HepG2 (cell line): ENCODE data around the gene SRRM2. TPM values are rescaled to one million over a fixed set of nuclear protein-coding genes. Genes with fewer than 3 reads are reported as not detected.

Experiments used
- ATAC-seq: fragments of 200-7000 bp; cut with Tn5 transposase; 3 replicates; pipeline ENCODE4 v1.9.1; 2020; ENCODE audit warnings: mild to moderate bottlenecking, moderate library complexity
- BruUV-seq: library from RNA; stranded (reverse); fragments of 400-500 nt; replicated peaks from 2 replicates; lab custom pipeline; 2021; lab: Mats Ljungman, UMichigan
- CTCF ChIA-PET: fragments of 300-600 bp; formaldehyde crosslinking; extraction: SDS; loops from one replicate; lab custom pipeline; 2021; ENCODE audit warnings: low total read pairs, inconsistent platforms, low intra/inter-chr PET ratio; lab: Yijun Ruan, JAX
- POLR2A ChIA-PET: fragments of 350-600 bp; sonication (Branson Sonifier 250); formaldehyde crosslinking; loops from one replicate; lab custom pipeline; 2020; ENCODE audit warnings: antibody characterized with exemption, inconsistent platforms; lab: Yijun Ruan, JAX
- DNase-seq: peaks from one replicate; pipeline ENCODE4 v3.0.0-alpha.2; 2015; ENCODE audit warnings: low spot score
- FAIRE-seq: peaks from 3 replicates; lab custom pipeline; 2011; peaks lifted over from hg19 to GRCh38; lab: Jason Lieb, UNC
- H2AFZ ChIP-seq: one replicate; pipeline ENCODE4 v1.6.1; 2011; ENCODE audit warnings: low read length, inconsistent platforms
- H3K27ac ChIP-seq: fragments of 300-600 bp; 3 replicates; pipeline ENCODE4 v1.8.0; 2011; ENCODE audit warnings: mixed run types, mild to moderate bottlenecking, mixed read lengths, low read length, inconsistent platforms; ENCODE audit not compliant: insufficient read depth; ENCODE audit errors: extremely low read length
- H3K27me3 ChIP-seq, 2 experiments: fragments of 200-600 bp in 1 of 2; 2 replicates in 1 of 2; 3 replicates in 1 of 2; pipeline versions ENCODE4 v1.6.0 to v1.8.0; 2011; ENCODE audit warnings: low read length in 2 of 2, mild to moderate bottlenecking in 2 of 2, moderate library complexity in 2 of 2, inconsistent platforms in 1 of 2; ENCODE audit not compliant: insufficient read depth in 2 of 2, control insufficient read depth in 1 of 2
- H3K36me3 ChIP-seq, 2 experiments: fragments of 200-600 bp in 1 of 2; replicated peaks in 1 of 2; 2 replicates in 1 of 2; 3 replicates in 1 of 2; pipeline versions ENCODE4 v1.5.1 to v1.8.0; 2011; ENCODE audit warnings: low read length in 2 of 2, inconsistent platforms in 1 of 2; ENCODE audit not compliant: insufficient read depth in 2 of 2, control insufficient read depth in 1 of 2
- H3K4me1 ChIP-seq: 2 replicates; pipeline ENCODE4 v1.5.1; 2012; ENCODE audit warnings: low read length, inconsistent platforms; ENCODE audit not compliant: insufficient read depth
- H3K4me2 ChIP-seq: 2 replicates; pipeline ENCODE4 v1.6.0; 2011; ENCODE audit warnings: low read depth, low read length, inconsistent platforms
- H3K4me3 ChIP-seq, 3 experiments: fragments of 200-600 bp in 1 of 3; sonication (generic), shearing (Covaris generic) in 1 of 3; replicated peaks in 1 of 3; 2 replicates each; pipeline ENCODE4 v1.5.1; 2011 to 2016; ENCODE audit warnings: low read length in 3 of 3, inconsistent platforms in 2 of 3, low read depth in 2 of 3, mild to moderate bottlenecking in 2 of 3, control low read depth in 1 of 3, mixed read lengths in 1 of 3; ENCODE audit not compliant: insufficient read depth in 1 of 3
- H3K79me2 ChIP-seq: one replicate; pipeline ENCODE4 v1.6.1; 2011; ENCODE audit warnings: low read length, inconsistent platforms; ENCODE audit not compliant: insufficient read depth
- H3K9ac ChIP-seq: 2 replicates; pipeline ENCODE4 v1.6.0; 2011; ENCODE audit warnings: mild to moderate bottlenecking, low read depth, low read length, inconsistent platforms; ENCODE audit not compliant: insufficient read depth
- H3K9me3 ChIP-seq: 2 replicates; pipeline ENCODE4 v1.5.1; 2012; ENCODE audit warnings: mild to moderate bottlenecking, low read length
- H4K20me1 ChIP-seq: 2 replicates; pipeline ENCODE4 v1.6.0; 2011; ENCODE audit warnings: inconsistent platforms, mild to moderate bottlenecking, low read length, moderate library complexity; ENCODE audit not compliant: insufficient read depth
- MTA3 ChIP-seq: sonication (generic); formaldehyde crosslinking; IDR thresholded peaks from 2 replicates; pipeline ENCODE4 v1.4.0; 2020; ENCODE audit warnings: missing genetic modification reagents
- SMAD1 ChIP-seq: sonication (generic); formaldehyde crosslinking; IDR thresholded peaks from 2 replicates; pipeline ENCODE4 v1.4.0; 2020; ENCODE audit warnings: missing genetic modification reagents, low read depth, mild to moderate bottlenecking, borderline replicate concordance
- ZNF30 ChIP-seq: sonication (generic); formaldehyde crosslinking; IDR thresholded peaks from 2 replicates; pipeline ENCODE4 v1.5.0; 2020; ENCODE audit warnings: mild to moderate bottlenecking, missing genetic modification reagents
- ZNF362 ChIP-seq: sonication (generic); formaldehyde crosslinking; IDR thresholded peaks from 2 replicates; pipeline ENCODE4 v1.4.0; 2020; ENCODE audit warnings: missing genetic modification reagents, mild to moderate bottlenecking, borderline replicate concordance
- ZNF503 ChIP-seq: sonication (generic); formaldehyde crosslinking; IDR thresholded peaks from 2 replicates; pipeline ENCODE4 v1.4.0; 2020; ENCODE audit warnings: missing genetic modification reagents
- WGBS: methylation state at CpG from one replicate; pipeline ENCODE4 v1.1.6; 2017; ENCODE audit warnings: low lambda C conversion rate; 5-methylcytosine and 5-hydroxymethylcytosine counted together
- in situ Hi-C: cut with HindIII; loops from 2 replicates; pipeline ENCODE4 v1.10.0; 2017; ENCODE audit warnings: low pct_unique_long_range_greater_than_20kb; ENCODE audit not compliant: extremely low pct_ligation_motif_present
- intact Hi-C: fragments of 100-400 bp; cut with micrococcal nuclease; formaldehyde crosslinking; loops from one replicate; pipeline ENCODE4 v1.10.0; 2022; ENCODE audit not compliant: unreplicated experiment
- polyA plus RNA-seq, 8 experiments: library from polyadenylated mRNA; depleted of rRNA in 3 of 8; stranded (reverse) in 7 of 8; unstranded in 1 of 8; fragments of >200 nt; fragmentation: Illumina TruSeq in 4 of 8; extraction: Trizol in 4 of 8; gene quantifications; 2 replicates each; pipeline versions ENCODE4 v1.2.1 to v1.2.3, GENCODE V29; 2011 to 2016; ENCODE audit warnings: low read depth in 4 of 8, missing spikeins in 1 of 8, mixed read lengths in 1 of 8; ENCODE audit not compliant: insufficient read depth in 1 of 8
- total RNA-seq, 5 experiments: library from RNA; depleted of rRNA; stranded (reverse); fragments of >200 nt; fragmentation: Illumina TruSeq; extraction: Trizol; gene quantifications; 2 replicates each; pipeline ENCODE4 v1.2.3, GENCODE V29; 2016; ENCODE audit warnings: low read depth in 1 of 5
- TF ChIP-seq, protein P1 (sequence below): sonication (generic); formaldehyde crosslinking; IDR thresholded peaks from one replicate; pipeline ENCODE4 v1.5.1; 2020; ENCODE audit warnings: mild to moderate bottlenecking, missing genetic modification reagents; ENCODE audit errors: not compliant biosample characterization
- TF ChIP-seq, protein P2 (sequence below): sonication (generic); formaldehyde crosslinking; IDR thresholded peaks from 2 replicates; pipeline ENCODE4 v1.4.0; 2020; ENCODE audit warnings: mild to moderate bottlenecking, missing genetic modification reagents

The SRRM2 gene
- total and polyA plus RNA-seq, 2 of the 13 experiments (the other 11 are each of a cell fraction or from before 2014, with no cell fraction given) = 50.4 to 112 TPM

DNA sequence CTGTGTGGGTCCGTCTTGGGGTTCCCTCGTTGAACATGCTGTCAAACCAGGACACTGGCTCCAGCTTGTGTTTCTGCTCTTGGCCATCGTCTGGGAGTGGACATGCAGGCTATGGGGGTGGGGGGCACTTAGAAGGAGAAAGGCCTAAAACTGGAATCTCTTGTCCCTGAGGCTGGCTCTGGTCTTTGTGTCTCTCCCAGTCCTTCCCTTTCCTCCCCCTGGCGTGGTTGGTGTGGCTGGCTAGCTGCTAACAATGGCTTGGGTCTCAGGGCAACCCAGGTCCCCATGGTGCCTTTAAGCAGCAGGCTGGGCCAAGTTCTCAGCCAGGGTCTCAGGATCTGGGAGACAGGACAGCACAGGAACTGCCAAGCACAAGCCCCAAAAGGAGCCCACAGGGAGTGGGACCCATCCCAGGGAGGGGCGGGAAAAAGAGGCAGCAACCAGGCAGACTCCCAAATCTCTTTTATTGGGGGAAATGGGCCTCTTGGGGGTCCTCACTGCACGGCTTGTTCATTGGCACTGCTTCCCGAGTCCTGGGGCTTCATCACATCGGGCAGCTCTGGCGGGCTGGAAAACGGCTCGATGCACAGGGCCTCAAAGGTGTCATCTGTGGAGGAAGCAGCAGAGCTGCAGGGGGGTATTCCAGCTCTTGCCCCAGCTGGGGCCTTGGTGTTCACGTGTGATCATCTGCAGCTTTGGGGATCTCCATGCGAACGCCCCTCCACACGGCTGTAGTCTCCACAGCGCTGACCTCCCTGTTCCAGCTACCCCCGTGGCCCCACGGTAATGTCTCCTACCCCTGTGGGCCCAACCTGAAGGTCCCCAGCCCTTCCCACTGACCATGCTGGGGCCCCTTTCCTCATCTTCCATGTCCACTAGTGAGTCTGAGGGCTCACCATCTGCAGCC lies 19.3 kb downstream of the SRRM2 start:
- FAIRE-seq = no peak
- DNase-seq = no peak
- intact Hi-C loops (no loop called here), in situ Hi-C loops (no loop called here)
- no peaks in the 10 kb centered on the region for H3K27me3 ChIP-seq
- H3K9ac ChIP-seq = no peak overlapping the region
- BruUV-seq = no TSS peak
- peaks cover 7% of the 10 kb centered on the region; the same call in 1 of the 2 replicates for H4K20me1 ChIP-seq
- peaks cover 29% of the 10 kb centered on the region for H3K79me2 ChIP-seq
- H3K4me2 ChIP-seq = no peak overlapping the region
- peaks cover 41 to 75% of the 10 kb centered on the region in 2 experiments for H3K36me3 ChIP-seq
- 99% methylated on average over 10 of the region's 18 CpGs for WGBS
- no peak overlapping the region for H3K27ac ChIP-seq
- H3K4me1 ChIP-seq = peaks cover 14% of the 10 kb centered on the region
- no peak overlapping the region for H2AFZ ChIP-seq
- CTCF ChIA-PET = no interaction called here
- H3K4me3 ChIP-seq = no peak overlapping the region
- H3K9me3 ChIP-seq = no peaks in the 10 kb centered on the region
- POLR2A ChIA-PET = no interaction called here
- ATAC-seq = peak; percentile 1; the same call in 1 of the 3 replicates
- TF ChIP-seq ZNF30 (no peak), ZNF362 (CRISPR knock-in tag) (no peak), MTA3 (CRISPR knock-in tag) (no peak), ZNF503 (CRISPR knock-in tag) (no peak), SMAD1 (CRISPR knock-in tag) (no peak)
- TF ChIP-seq, protein P1, sequence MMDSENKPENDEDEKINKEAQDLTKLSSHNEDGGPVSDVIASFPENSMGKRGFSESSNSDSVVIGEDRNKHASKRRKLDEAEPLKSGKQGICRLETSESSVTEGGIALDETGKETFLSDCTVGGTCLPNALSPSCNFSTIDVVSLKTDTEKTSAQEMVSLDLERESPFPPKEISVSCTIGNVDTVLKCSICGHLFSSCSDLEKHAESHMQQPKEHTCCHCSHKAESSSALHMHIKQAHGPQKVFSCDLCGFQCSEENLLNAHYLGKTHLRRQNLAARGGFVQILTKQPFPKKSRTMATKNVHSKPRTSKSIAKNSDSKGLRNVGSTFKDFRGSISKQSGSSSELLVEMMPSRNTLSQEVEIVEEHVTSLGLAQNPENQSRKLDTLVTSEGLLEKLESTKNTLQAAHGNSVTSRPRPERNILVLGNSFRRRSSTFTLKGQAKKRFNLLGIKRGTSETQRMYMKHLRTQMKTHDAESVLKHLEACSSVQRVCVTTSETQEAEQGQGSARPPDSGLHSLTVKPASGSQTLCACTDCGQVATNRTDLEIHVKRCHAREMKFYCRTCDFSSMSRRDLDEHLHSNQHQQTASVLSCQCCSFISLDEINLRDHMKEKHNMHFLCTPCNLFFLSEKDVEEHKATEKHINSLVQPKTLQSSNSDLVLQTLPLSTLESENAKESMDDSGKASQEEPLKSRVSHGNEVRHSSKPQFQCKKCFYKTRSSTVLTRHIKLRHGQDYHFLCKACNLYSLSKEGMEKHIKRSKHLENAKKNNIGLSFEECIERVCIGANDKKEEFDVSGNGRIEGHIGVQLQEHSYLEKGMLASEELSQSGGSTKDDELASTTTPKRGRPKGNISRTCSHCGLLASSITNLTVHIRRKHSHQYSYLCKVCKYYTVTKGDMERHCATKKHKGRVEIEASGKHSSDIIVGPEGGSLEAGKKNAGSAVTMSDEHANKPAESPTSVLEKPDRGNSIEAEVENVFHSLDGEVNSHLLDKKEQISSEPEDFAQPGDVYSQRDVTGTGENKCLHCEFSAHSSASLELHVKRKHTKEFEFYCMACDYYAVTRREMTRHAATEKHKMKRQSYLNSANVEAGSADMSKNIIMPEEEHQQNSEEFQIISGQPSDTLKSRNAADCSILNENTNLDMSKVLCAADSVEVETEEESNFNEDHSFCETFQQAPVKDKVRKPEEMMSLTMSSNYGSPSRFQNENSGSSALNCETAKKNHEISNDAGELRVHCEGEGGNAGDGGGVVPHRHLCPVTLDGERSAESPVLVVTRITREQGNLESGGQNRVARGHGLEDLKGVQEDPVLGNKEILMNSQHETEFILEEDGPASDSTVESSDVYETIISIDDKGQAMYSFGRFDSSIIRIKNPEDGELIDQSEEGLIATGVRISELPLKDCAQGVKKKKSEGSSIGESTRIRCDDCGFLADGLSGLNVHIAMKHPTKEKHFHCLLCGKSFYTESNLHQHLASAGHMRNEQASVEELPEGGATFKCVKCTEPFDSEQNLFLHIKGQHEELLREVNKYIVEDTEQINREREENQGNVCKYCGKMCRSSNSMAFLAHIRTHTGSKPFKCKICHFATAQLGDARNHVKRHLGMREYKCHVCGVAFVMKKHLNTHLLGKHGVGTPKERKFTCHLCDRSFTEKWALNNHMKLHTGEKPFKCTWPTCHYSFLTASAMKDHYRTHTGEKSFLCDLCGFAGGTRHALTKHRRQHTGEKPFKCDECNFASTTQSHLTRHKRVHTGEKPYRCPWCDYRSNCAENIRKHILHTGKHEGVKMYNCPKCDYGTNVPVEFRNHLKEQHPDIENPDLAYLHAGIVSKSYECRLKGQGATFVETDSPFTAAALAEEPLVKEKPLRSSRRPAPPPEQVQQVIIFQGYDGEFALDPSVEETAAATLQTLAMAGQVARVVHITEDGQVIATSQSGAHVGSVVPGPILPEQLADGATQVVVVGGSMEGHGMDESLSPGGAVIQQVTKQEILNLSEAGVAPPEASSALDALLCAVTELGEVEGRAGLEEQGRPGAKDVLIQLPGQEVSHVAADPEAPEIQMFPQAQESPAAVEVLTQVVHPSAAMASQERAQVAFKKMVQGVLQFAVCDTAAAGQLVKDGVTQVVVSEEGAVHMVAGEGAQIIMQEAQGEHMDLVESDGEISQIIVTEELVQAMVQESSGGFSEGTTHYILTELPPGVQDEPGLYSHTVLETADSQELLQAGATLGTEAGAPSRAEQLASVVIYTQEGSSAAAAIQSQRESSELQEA (CRISPR knock-in tag) = no peak
- TF ChIP-seq, protein P2, sequence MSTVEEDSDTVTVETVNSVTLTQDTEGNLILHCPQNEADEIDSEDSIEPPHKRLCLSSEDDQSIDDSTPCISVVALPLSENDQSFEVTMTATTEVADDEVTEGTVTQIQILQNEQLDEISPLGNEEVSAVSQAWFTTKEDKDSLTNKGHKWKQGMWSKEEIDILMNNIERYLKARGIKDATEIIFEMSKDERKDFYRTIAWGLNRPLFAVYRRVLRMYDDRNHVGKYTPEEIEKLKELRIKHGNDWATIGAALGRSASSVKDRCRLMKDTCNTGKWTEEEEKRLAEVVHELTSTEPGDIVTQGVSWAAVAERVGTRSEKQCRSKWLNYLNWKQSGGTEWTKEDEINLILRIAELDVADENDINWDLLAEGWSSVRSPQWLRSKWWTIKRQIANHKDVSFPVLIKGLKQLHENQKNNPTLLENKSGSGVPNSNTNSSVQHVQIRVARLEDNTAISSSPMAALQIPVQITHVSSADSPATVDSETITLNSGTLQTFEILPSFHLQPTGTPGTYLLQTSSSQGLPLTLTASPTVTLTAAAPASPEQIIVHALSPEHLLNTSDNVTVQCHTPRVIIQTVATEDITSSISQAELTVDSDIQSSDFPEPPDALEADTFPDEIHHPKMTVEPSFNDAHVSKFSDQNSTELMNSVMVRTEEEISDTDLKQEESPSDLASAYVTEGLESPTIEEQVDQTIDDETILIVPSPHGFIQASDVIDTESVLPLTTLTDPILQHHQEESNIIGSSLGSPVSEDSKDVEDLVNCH (CRISPR knock-in tag) = no peak
